LNCaP clone FGC (cell line): ENCODE measurements around the gene MTFP1.

ENCODE experiments used
- DNase-seq: peaks from one replicate; pipeline ENCODE4 v3.0.0-alpha.2; 2011; ENCODE audit warnings: low read depth
- H3K4me3 ChIP-seq: 2 replicates; pipeline ENCODE4 v1.5.1; 2011; ENCODE audit warnings: mild to moderate bottlenecking, low read depth, low read length, control low read depth
- CTCF ChIP-seq: IDR thresholded peaks from 2 replicates; pipeline ENCODE4 v1.5.1; 2012; ENCODE audit warnings: mild to moderate bottlenecking; ENCODE audit not compliant: control insufficient read depth, insufficient read depth; ENCODE audit errors: extremely low read depth

The MTFP1 gene

DNA sequence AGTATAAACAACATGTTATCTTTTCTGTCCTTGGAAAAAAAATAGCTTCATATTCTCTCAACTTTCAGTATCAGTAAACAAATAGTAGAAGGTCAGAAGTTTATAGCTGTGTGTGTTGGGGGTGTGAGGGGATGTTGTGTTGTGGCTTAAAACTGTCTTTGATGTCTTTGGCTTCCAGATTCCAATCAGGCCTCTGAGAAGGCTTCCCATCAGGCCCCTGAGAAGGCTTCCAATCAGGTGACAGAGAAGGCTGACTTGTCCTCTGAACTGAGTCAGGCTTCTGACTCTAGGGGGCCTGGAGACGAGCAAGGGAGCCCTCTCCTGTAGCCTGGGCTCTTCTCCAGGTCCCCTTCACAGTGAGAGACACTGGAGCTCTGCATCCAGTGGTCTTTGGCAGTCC, 9.3 kb downstream of the MTFP1 start:
- no peak overlapping the region for H3K4me3 ChIP-seq
- TF ChIP-seq CTCF, result no peak
- no peak for DNase-seq

DNA sequence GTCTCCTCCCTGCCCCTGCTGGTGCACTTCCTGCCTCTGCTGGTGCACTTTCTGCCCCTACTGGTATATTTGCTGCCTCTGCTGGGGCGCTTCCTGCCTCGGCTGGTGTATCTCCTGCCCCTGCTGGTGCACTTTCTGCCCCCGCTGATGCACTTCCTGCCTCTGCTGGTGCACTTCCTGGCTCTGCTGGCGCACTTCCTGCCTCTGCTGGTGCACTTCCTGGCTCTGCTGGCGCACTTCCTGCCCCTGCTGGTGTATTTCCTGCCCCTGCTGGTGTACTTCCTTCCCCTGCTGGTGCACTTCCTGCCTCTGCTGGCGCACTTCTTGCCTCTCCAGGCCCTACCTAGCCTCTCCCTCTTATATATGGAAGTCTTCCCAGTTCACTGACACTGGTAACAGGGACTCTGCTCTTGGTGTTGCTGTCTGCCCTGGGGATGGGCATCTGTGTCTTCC, 10.1 kb downstream of the MTFP1 start:
- no peak for DNase-seq
- TF ChIP-seq CTCF, result no peak

GRCh38 chr22:30436196-30436595, 10.6 kb downstream of the MTFP1 start:
- no peak for TF ChIP-seq CTCF
- H3K4me3 ChIP-seq, result no peak overlapping the region
- DNase-seq, result no peak

More for the DNA sequence above, 10.1 kb downstream of the MTFP1 start:
- H3K4me3 ChIP-seq, result no peak overlapping the region

GRCh38 chr22:30438559-30438958, 13.0 kb downstream of the MTFP1 start:
- no peak overlapping the region for H3K4me3 ChIP-seq
- no peak for TF ChIP-seq CTCF
- DNase-seq, result no peak

GRCh38 chr22:30439226-30439625, 13.7 kb downstream of the MTFP1 start:
- no peak for DNase-seq
- TF ChIP-seq CTCF, result no peak
- no peak overlapping the region for H3K4me3 ChIP-seq

DNA sequence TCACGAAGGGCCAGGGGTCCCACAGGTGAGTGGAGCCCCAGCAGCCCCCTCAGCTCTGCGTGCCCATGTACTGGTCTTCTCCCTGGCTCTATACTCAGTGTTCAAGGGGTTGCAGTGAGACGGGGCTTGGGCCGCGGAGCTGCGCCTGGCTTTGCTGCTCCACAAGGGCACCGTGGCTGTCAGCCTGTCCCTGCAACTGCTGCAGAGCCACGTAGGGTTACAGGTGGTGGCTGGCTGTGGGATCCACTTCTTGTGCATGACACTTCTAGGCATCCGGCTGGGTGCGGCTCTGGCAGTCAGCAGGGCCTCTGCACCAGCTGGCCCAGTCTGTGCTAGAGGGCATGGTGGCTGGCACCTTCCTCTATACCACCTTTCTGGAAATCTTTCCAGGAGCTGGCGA, 14.3 kb downstream of the MTFP1 start:
- no peak for DNase-seq
- no peak for TF ChIP-seq CTCF
- no peak overlapping the region for H3K4me3 ChIP-seq

DNA sequence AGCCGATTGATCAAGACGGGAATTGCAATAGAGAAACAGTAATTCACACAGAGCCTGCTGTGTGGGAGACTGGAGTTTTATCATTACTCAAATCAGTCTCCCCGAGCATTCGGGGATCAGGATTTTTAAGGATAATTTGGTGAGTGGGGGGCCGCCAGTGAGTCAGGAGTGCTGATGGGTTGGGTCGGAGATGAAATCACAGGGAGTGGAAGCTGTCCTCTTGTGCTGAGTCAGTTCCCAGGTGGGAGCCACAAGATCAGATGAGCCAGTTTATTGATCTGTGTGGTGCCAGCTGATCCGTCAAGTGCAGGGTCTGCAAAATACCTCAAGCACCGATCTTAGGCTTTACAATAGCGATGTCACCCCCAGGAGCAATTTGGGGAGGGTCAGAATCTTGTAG, 15.5 kb downstream of the MTFP1 start:
- no peak for DNase-seq
- TF ChIP-seq CTCF, result no peak
- H3K4me3 ChIP-seq, result no peak overlapping the region
